NCI-H774 (cell line): ENCODE measurements around the gene SUOX.
"Not testable (repeated sequence)": the region's sequence is repeated elsewhere in the genome, so short reads cannot be mapped to it uniquely, and the experiment has no call there.

ENCODE experiments used
- DNase-seq: peaks from one replicate; lab custom pipeline; 2025; lab: John Stamatoyannopoulos, UW

SUOX gene

DNA sequence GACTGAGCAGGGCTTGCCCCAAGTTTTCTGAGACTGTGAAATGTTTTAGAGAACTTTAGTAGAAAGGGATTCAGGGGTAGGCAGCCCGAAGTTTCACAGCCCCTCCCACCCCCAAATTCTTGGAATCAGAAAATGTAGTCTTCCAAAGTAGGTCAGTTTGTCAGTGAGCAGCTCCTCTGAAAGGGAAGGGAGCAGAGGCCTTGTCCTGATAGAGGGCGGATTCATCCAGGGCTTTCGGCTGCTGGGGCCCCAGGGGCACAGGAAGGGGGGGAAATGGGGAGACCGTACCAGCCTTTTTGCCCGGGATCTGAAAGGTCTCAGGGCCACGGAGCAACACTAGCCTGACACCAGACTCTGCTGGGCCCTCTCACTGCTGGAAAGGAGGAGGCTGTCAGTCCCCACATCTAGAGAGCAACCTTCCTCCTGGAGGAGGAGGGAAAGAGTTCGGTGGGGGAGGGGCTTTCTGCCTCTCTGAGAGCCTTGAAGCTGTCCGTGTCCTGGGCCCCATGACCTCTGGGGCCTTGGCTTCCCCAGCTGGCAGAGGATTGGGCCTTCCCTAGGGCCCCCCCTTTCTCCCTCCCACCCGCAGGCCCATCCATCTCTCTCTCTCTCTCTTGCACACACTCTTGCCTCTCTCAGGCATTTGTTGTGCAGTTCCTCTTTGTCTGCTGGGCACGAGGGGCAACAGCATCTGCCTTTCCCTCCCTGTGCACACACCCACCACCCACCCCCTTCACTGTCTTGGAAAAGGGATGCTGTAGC lies 23.5 kb downstream of the SUOX start, which contains the start of gene IKZF4:
Gene IKZF4, plus strand, starts transcription at position 621 of the 762 bp plus-strand sequence. CDS start 451 bp downstream, outside the sequence.
- no peak for DNase-seq

DNA sequence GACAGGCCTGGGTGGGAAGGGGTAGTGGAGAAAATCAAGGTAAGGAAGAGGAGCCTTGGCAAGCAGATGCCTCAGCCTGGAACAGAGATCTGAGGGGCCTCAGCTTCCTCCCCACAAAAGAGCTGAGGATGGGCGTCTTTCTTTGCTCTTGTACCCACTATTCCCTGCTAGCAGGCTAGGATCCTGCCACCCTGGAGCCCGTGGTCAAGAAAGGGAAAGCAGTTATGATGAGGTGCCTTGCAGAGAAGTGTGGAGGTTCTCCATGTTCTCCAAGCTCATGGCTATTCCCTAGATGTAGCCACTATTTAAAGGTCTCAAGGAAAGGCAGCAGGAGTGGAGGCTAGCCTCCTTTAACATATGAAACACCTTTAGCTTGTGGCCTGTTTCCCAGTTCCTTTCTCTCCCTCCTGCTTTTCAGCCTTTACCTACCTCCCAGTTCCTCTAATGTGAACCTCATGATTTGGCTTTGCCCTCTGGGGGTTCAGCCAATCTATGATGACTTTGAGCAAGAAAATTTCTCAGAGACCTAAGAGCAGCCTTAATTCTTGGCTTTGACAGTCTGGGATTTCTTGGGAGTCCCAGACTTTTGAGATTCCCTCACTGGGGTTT lies 24.9 kb downstream of the SUOX start:
- no peak for DNase-seq

DNA sequence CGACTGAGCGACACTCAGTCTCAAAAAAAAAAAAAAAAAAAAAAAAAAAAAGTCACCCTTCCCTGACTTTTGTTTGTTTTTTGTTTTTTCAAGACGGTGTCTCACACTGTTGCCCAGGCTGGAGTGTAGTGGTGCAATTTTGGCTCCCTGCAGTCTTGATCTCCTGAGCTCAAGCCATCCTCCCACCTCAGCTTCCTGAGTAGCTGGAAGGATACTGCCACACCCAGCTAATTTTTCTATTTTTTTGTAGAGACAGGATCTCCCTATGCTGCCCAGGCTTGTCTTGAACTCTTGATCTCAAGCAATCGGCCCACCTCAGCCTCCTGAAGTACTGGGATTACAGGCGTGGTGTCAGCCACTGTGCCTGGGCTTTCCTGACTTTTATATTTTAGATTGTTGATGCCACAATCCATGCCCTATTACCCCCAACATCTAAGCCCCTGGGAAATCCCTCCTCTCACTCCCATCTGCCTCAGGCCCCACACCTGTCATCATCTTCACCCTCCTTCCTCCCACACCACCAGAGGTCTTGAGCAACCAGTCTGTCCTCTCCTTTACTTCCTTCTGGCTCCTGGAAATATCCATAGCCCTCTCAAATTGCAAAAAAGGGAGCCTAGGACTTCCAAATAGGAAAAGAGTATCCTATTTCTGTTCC lies 31.6 kb downstream of the SUOX start:
- no peak for DNase-seq

DNA sequence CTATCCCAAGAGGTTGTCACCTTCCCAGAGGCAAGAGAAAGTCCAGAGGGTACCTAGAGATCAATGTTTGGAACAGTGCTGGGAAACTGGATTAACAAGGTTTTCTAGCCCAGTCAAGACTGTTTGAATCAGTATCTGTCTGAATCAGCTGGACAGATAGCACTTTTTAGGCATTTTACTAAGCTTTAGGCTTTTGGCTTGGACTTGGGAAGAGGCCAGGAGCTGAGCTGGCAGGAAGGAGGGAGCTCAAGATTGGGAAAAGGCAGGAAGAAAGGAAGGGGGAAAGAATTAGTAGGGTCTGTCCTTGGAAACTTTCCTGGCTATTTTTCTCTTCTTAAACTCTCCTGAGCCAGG lies 32.1 kb downstream of the SUOX start:
- DNase-seq, result no peak

DNA sequence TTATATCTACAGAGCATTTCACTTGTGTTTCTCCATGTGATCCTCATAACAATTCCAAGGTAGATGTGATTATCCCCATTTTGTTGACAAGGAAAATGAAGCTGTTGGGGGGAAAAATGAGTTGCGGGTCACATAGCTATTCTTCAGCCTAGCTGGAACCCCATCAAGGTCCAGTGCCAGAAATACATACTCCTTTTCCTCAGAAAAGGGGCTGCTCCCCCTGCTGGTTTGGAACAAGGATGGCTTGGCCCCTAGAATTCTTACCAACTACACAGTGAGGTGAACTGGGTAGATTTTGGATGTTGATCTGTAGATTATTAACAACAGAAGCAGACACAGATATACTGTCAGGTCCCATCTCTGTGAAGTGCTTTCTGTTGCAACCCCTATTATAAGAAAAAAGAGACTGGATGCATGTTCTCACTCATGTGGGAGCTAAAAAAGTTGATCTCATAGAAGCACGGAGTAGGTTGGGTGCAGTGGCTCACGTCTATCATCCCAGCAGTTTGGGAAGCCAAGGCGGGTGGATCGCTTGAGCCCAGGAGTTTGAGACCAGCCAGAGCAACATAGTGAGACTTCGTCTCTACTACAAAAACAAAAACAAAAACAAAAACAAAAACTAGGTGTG lies 32.7 kb downstream of the SUOX start:
- DNase-seq, result no peak

DNA sequence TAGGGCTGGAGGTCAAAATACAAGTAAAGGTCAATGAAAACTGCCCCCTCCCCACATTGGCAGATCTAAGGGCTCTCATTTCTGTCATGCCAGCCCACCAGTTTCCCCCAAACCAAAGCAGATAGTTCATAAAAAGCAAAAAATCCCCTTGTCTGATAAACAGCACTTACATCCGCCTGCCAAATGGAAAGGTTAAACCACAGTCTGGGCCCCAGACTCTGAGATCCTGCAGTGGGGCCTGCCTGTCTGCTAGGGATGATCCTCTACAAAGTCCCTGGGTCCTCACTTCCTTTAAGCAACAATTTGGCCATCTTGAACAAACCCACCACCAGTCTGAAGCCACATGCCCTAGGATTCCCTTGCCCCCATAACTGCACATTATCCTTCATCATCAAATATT lies 34.9 kb downstream of the SUOX start:
- DNase-seq, result no peak

DNA sequence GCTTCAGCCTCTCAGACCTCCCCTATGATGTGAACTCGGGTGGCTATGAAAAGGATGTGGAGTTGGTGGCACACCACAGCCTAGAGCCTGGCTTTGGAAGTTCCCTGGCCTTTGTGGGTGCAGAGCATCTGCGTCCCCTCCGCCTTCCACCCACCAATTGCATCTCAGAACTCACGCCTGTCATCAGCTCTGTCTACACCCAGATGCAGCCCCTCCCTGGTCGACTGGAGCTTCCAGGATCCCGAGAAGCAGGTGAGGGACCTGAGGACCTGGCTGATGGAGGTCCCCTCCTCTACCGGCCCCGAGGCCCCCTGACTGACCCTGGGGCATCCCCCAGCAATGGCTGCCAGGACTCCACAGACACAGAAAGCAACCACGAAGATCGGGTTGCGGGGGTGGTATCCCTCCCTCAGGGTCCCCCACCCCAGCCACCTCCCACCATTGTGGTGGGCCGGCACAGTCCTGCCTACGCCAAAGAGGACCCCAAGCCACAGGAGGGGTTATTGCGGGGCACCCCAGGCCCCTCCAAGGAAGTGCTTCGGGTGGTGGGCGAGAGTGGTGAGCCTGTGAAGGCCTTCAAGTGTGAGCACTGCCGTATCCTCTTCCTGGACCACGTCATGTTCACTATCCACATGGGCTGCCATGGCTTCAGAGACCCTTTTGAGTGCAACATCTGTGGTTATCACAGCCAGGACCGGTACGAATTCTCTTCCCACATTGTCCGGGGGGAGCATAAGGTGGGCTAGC lies 37.7 kb downstream of the SUOX start:
- DNase-seq, result no peak

DNA sequence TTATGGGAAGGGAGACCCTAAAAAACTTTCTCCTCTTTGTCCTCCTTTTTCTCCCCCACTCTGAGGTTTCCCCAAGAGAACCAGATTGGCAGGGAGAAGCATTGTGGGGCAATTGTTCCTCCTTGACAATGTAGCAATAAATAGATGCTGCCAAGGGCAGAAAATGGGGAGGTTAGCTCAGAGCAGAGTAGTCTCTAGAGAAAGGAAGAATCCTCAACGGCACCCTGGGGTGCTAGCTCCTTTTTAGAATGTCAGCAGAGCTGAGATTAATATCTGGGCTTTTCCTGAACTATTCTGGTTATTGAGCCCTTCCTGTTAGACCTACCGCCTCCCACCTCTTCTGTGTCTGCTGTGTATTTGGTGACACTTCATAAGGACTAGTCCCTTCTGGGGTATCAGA lies 40.1 kb downstream of the SUOX start:
- no peak for DNase-seq

DNA sequence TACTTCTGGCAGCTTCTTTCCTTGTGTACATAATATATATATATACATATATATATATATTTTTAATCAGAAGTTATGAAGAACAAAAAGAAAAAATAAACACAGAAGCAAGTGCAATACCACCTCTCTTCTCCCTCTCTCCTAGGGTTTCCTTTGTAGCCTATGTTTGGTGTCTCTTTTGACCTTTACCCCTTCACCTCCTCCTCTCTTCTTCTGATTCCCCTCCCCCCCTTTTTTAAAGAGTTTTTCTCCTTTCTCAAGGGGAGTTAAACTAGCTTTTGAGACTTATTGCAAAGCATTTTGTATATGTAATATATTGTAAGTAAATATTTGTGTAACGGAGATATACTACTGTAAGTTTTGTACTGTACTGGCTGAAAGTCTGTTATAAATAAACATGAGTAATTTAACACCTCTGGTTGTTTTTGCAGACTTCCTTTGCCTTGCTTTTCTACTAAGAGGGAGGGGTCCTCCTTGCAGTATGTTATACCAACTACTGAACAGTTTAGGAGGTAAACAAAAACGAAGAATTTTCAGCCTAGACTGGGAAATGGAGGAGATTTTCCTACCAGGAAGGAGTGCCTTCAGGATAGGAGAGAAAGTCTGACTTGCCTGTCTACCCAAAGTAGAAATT lies 41.1 kb downstream of the SUOX start:
- DNase-seq, result no peak

DNA sequence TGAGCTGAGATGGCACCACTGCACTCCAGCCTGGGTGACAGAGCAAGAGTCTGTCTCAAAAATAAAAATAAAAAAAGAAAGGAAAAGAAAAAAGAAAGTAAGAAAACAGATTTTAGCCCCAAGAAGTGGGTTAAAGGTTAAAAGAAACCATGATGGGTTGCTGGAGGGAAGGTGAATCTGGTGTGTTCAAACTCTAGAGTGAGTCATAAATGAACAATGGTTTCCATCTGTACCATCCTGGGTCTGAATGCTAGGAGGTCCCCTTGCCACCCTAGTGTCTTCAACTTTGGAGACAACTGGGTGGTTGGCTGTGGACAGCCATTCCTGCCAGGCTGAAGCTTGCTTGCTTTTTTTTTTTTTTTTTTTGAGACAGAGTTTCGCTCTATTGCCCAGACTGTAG lies 43.1 kb downstream of the SUOX start:
- no peak for DNase-seq

DNA sequence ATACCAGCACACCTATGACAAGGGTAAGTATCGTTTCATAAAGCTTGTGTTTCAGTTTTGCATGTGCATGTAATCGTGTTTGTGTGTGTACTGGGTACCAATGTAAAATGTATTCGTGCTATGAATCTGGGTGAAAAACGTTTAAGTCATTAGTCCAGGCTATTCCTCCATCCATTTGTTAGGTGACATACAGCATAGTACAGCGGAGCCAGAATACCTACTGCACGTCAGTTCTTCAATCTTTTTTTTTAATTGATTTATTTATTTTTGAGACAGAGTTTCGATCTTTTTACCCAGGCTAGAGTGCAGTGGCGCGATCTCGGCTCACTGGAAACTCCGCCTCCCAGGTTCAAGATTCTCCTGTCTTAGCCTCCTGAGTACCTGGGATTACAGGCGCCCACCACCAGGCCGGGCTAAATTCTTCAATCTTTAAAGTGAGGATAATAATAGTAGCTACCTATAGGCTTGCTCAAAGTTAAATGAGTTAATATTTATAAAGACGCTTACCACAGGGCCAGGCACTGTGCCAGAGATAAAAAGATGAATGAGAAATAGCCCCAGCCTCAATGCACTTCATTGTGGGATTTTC lies 44.0 kb downstream of the SUOX start:
- DNase-seq, result no peak

DNA sequence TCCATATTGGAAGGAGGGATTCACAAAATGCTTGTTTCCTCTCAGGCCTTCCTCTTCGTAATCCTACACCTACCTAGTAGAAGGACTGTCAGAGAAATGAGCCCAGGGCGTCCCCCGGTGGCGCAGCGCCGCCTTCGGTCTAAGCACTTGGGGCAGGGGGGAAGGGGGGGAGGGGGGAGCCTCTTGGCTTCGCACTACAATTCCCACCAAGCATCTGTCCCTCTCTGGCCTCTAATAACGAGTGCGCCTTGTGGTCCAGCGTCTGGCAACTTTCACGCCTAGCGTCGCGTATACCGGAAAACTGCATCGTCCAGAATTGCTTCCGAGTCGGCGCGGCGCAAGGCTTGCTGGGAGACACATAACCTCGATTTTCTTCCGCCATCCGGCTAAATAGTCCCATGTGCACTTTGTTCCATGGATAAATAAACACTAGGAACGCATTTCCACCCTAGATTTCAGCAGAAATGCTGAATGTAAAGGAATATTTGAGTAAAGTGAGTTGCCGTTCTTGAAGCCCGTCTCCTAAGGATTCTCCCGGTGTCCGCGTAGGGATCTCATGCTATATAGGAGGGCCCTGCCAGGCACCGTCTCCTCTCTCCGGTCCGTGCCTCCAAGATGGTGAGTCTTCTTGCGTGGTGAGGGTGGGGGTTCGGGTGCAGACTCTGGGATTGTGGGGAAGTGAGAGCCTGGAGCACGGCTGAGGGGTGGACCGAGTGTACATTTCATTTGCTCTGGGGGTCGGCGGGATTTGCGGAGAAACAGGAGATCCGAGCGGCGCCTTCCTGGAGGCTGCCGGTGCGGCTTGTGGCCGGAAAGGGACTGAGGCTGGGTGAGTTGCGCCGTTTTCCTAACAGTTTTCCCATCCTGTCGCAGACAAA lies 44.7 kb downstream of the SUOX start, which contains the start of gene RPS26:
Gene RPS26, plus strand, starts transcription at position 367 of the 878 bp plus-strand sequence. Its CDS starts 249 bp downstream, at position 616.
- DNase-seq, result peak; percentile 99

DNA sequence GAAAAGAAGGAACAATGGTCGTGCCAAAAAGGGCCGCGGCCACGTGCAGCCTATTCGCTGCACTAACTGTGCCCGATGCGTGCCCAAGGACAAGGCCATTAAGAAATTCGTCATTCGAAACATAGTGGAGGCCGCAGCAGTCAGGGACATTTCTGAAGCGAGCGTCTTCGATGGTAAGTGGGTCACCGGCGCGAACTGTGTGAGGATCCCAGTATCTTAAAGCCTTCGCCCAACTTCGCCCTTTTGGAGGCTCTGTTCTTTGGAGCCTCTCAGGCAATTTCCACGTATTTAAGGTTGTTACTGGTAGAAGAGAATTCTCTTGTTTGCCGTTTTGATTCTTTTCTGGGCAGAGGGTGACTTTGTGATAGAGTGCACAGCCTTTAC lies 45.3 kb downstream of the SUOX start:
- not testable (repeated sequence) for DNase-seq

DNA sequence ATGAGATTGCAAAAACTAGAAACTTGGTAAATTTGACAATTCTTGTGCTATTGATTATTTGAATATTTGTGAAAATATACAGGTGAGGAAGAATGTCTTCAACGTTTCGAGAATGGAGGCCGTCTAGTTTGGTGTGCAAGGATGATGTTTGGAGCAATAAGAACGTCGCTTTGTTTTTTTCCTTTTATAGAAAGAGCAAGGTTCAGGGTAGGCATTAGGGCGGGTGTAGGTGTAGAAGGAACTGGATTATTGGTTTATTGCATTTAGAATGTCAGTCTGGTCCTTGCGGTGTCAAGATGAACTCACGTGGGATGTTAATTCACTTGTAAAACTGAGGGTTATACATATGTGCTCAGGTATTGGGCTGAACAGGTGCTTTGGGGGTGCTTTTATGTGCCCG lies 45.8 kb downstream of the SUOX start:
- no peak for DNase-seq

DNA sequence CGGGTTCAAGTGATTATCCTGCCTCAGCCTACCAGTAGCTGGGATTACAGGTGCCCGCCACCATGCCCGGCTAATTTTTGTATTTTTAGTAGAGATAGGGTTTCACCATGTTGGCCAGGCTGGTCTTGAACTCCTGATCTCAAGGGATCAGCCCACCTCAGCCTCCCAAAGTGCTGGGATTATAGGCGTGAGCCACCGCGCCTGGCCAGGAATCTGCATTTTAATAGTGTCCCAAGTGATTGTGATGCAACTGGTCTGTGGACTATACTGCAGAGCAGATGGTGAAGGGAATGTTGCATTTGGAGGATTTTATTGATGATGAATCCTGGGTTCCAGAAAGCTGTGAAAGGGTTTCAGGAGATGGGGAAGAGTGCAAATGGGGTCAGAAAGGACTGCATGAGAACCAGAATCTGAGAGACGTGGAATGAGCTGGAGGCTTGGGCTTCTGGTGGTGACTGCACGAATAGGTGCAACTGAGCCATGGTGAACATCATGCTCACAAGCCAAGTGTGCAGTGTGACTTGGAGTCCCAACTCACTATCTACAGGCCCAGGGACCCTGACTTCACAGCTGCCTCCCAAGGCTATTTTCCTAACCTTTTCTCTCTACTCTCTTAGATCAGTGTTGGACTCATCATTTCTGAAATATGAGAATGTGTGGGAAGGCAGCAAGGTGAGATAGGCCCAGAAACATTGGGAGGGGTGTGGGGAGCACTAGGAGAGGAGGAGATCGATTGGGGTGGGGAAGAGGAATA lies 49.1 kb downstream of the SUOX start:
- no peak for DNase-seq

DNA sequence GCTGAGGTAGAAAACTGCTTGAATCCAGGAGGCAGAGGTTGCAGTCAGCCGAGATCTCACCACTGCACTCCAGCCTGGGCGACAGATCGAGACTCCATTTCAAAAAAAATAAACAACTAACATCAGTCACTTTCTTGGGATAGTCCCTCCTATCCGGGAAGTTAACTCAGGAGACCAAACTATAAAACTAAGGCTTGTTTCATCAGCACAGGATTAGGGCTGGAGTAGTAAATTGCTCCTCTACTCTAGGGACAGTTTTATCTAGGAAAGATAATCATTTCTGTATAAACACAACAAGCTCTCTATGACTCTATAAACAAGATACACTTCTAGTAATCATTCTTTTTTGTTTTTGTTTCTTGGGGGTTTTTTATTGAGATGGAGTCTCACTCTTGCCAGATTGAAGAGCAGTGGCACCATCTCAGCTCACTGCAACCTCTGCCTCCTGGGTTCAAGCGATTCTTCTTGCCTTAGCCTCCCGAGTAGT lies 56.4 kb downstream of the SUOX start:
- no peak for DNase-seq
